Measurements from ENCODE around the gene GLB1L2. TPM values are rescaled to one million over a fixed set of nuclear protein-coding genes. Genes with fewer than 3 reads are reported as not detected.

Gene GLB1L2
- polyA plus RNA-seq, 3 donors: 19.7 to 28.7 (median 24.5) TPM

Other genes with a start within 250 kb of the GLB1L2 start
- 10 to 100 TPM; 31.8 to 40.9 (median 37.5) TPM for gene NCAPD3, start 108.0 kb upstream of the GLB1L2 start, polyA plus RNA-seq (ENCODE audit: insufficient read length in 3 of 3)
- gene VPS26B, start 107.3 kb upstream of the GLB1L2 start, polyA plus RNA-seq (ENCODE audit: insufficient read length in 3 of 3): 10 to 100 TPM; 48.9 to 61.2 (median 59.8) TPM
- gene THYN1, start 78.6 kb upstream of the GLB1L2 start, polyA plus RNA-seq (ENCODE audit: insufficient read length in 3 of 3): 10 to 100 TPM; 63.7 to 78.8 (median 76.2) TPM
- 10 to 100 TPM; 41.2 to 56.3 (median 50.3) TPM for gene ACAD8, start 78.4 kb upstream of the GLB1L2 start, polyA plus RNA-seq (ENCODE audit: insufficient read length in 3 of 3)
- 1 to 10 TPM; 1.6 to 1.8 (median 1.8) TPM for gene GLB1L3, start 55.6 kb upstream of the GLB1L2 start, polyA plus RNA-seq (ENCODE audit: insufficient read length in 3 of 3)
- gene B3GAT1, start 80.3 kb downstream of the GLB1L2 start, polyA plus RNA-seq (ENCODE audit: insufficient read length in 3 of 3): 1 to 10 TPM; 4.0 to 6.4 (median 5.0) TPM

Measured in renal pelvis (tissue), 3 donors.